ENCODE results near the gene MIR17HG. TPM values are rescaled to one million over a fixed set of nuclear protein-coding genes. Genes with fewer than 3 reads are reported as not detected.
"Not testable (repeated sequence)": the region's sequence is repeated elsewhere in the genome, so short reads cannot be mapped to it uniquely, and the experiment has no call there.

The MIR17HG gene
- total RNA-seq, 2 donors from 2014 or later = 3.0 to 6.2 TPM

DNA sequence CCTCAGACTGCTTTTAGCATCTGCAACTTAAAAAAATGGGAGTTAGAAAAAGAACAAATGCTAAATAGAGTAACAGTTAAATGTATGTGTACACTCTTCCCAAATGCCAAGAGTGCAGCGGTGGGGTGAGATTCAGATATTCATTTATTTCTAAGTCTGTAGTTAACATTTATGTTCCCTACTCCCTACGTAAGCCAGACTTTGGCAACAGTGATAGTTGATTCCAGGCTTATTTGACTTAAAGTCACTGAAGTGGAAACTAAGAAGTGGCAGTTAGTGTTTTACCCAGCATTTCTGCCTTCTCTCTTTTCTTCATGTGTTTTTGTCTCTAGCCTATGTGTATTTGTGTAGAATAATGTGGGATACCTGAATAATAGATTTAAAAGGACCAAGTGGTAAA, 4.5 kb downstream of the MIR17HG start:
- Histone ChIP-seq H3K4me3 (no peak overlapping the region), H3K27me3 (no peaks in the 10 kb centered on the region), H3K4me1 (peaks cover 5% of the 10 kb centered on the region), H3K36me3 (no peaks in the 10 kb centered on the region), H3K9ac (ENCODE audit: low read depth in 2 of 2, low read length in 2 of 2) (no peak overlapping the region), H3K27ac (no peak overlapping the region), H3K9me3 (no peaks in the 10 kb centered on the region)
- no peak for TF ChIP-seq CTCF (IDR thresholded peaks at IDR 0.05)
- intact Hi-C loops (cut with DNase I) = no loop called here
- DNase-seq = no peak

GRCh38 chr13:91352891-91353290, 5.4 kb downstream of the MIR17HG start:
- H3K27ac ChIP-seq; H3K4me3 ChIP-seq; intact Hi-C loops (cut with DNase I); H3K9ac ChIP-seq (ENCODE audit: low read depth in 2 of 2, low read length in 2 of 2); H3K36me3 ChIP-seq; DNase-seq; H3K9me3 ChIP-seq; H3K27me3 ChIP-seq; H3K4me1 ChIP-seq: not testable (repeated sequence)

DNA sequence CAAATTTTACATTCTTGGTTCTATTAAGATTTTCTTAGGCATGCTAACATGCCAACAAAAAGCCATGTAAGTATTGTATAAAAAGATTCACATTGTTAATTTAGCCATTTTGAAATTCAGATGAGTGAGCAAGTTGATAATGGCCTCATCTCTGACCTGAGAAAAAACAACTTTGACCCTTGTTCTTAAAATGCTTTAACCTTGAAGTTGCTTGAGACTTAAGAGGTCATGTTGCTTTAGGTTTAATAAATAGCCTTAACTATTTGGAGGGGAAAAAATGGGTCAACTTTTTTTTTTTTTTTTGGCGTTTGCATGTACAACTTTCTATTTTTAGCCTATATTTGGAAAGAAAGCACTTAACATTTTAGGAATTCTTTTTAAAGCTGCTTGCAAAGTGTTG, 6.0 kb downstream of the MIR17HG start:
- Histone ChIP-seq H3K9ac (ENCODE audit: low read depth in 2 of 2, low read length in 2 of 2) (no peak overlapping the region), H3K9me3 (no peaks in the 10 kb centered on the region), H3K4me1 (peaks cover 5% of the 10 kb centered on the region), H3K4me3 (no peak overlapping the region), H3K27ac (no peak overlapping the region), H3K36me3 (no peaks in the 10 kb centered on the region), H3K27me3 (no peaks in the 10 kb centered on the region)
- TF ChIP-seq CTCF (IDR thresholded peaks at IDR 0.05) = no peak
- DNase-seq = no peak
- intact Hi-C loops (cut with DNase I) = no loop called here

DNA sequence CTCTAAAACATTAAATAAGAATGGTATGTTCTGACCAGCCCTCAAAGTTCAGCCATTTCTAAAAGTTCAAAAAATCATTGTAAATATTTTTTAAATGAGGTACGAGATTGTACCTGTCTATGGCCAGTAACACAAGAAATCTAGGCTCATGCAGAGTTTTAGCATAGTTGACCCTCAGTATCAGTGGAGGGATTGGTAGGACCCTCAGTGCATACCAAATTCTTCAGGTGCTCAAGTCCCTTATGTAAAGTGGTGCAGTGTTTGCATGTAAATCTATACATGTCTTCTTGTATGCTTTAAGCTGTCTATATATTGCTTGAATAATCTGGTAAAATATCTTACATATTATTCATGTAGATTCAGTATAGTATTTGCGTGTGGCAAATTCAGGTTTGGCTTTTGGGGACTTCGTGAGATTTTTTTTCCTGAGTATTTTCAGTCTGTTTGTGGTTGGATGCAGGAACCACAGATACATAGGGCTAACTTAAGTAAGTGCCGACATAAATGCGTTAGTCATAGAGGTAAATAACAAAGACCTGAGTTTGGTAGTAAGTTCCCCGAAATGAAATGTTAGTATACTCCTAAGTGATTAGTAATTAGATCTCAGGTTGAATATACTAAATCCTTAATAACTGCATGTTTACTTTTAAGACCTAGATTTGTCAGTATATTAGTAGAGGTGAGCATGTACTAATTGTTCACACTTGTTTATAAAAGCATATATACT, 7.8 kb downstream of the MIR17HG start:
- H3K9me3 ChIP-seq = no peaks in the 10 kb centered on the region
- no peak overlapping the region for H3K27ac ChIP-seq
- H3K9ac ChIP-seq (ENCODE audit: low read depth in 2 of 2, low read length in 2 of 2) = no peak overlapping the region
- no peak for DNase-seq
- intact Hi-C loops (cut with DNase I) = no loop called here
- no peaks in the 10 kb centered on the region for H3K4me1 ChIP-seq
- no peak overlapping the region for H3K4me3 ChIP-seq
- H3K36me3 ChIP-seq = no peaks in the 10 kb centered on the region
- no peaks in the 10 kb centered on the region for H3K27me3 ChIP-seq
- TF ChIP-seq CTCF (IDR thresholded peaks at IDR 0.05) = no peak

DNA sequence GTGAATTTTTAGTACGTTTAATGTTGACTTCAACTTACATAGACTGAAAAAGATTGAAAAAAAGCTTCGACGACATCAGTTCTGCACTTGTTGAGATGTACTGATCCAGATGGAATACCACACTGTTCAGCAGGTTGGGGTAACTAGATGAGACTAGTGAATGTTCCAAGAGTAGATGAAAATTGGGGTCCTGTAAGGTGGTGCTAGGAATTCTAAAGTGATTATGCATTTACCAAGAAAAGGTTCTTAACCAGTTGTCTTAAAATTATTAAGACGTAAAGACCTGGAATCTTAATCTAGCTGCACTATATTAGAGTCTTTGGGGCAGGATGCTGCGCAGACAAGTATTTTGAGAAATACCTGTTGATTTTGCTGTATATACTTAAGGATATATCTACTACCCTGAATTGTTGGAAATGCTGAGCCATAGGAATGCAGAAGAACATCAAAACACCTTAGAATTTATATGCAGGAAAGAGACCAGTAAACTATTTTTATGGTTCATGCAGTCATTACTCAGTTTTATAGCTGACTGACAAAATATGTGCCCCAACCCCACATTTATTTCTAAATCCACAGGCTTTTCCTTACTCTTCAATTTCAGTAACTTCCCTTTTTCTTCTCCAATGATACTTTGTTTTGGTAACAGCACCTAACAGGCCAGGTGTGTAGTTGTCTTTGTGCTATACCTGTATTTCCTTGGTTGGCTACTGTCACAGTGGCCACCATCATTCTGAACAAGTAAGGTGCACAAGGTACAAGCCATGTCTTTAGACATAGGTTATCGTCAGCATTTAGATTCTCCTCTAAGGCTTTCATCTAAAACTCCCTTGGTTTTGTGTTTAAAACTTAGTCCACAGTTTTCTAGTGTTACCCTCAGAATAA, 8.6 kb downstream of the MIR17HG start:
- no peaks in the 10 kb centered on the region for H3K27me3 ChIP-seq
- TF ChIP-seq CTCF (IDR thresholded peaks at IDR 0.05) = no peak
- no peaks in the 10 kb centered on the region for H3K9me3 ChIP-seq
- H3K27ac ChIP-seq = no peak overlapping the region
- H3K4me1 ChIP-seq = no peaks in the 10 kb centered on the region
- H3K9ac ChIP-seq (ENCODE audit: low read depth in 2 of 2, low read length in 2 of 2) = no peak overlapping the region
- intact Hi-C loops (cut with DNase I) = no loop called here
- H3K36me3 ChIP-seq = no peaks in the 10 kb centered on the region
- no peak for DNase-seq
- no peak overlapping the region for H3K4me3 ChIP-seq

Data from colonic mucosa (tissue), 4 donors.